HEK293 (cell line): ENCODE data around the gene SIGLEC6.
A peak's percentile ranks its signal among the peaks of the same experiment; 100 is the strongest.

Experiments used
- BCL11B ChIP-seq: fragments of 450-650 bp; formaldehyde crosslinking; IDR thresholded peaks from 2 replicates; pipeline ENCODE4 v1.5.1; 2016; ENCODE audit warnings: low read depth, missing biosample characterization, missing genetic modification characterization
- GLI2 ChIP-seq: fragments of 450-650 bp; formaldehyde crosslinking; IDR thresholded peaks from 2 replicates; pipeline ENCODE4; 2017; ENCODE audit warnings: missing biosample characterization, missing genetic modification characterization, low read depth, borderline replicate concordance
- PRDM1 ChIP-seq: fragments of 450-650 bp; formaldehyde crosslinking; IDR thresholded peaks from 2 replicates; pipeline ENCODE4; 2016; ENCODE audit warnings: missing biosample characterization, missing genetic modification characterization
- PRDM10 ChIP-seq: fragments of 450-650 bp; formaldehyde crosslinking; IDR thresholded peaks from 2 replicates; pipeline ENCODE4 v1.5.1; 2016; ENCODE audit warnings: missing biosample characterization, missing genetic modification characterization
- WT1 ChIP-seq: fragments of 450-650 bp; formaldehyde crosslinking; IDR thresholded peaks from 2 replicates; pipeline ENCODE4 v1.5.1; 2016; ENCODE audit warnings: missing biosample characterization, missing genetic modification characterization
- ZBTB17 ChIP-seq: fragments of 450-650 bp; formaldehyde crosslinking; IDR thresholded peaks from 2 replicates; pipeline ENCODE4 v1.5.1; 2016; ENCODE audit warnings: missing biosample characterization, missing genetic modification characterization
- ZNF23 ChIP-seq: fragments of 450-650 bp; formaldehyde crosslinking; IDR thresholded peaks from 2 replicates; pipeline ENCODE4 v1.5.1; 2016; ENCODE audit warnings: missing biosample characterization, missing genetic modification characterization, borderline replicate concordance
- ZNF366 ChIP-seq: fragments of 450-650 bp; formaldehyde crosslinking; conservative IDR thresholded peaks from 2 replicates; pipeline ENCODE4 v1.5.1; 2016; ENCODE audit warnings: missing biosample characterization, missing genetic modification characterization
- ZNF449 ChIP-seq: fragments of 450-650 bp; formaldehyde crosslinking; IDR thresholded peaks from 2 replicates; pipeline ENCODE4 v1.5.1; 2017; ENCODE audit warnings: missing biosample characterization, mild to moderate bottlenecking, missing genetic modification characterization, moderate library complexity
- ZNF654 ChIP-seq: fragments of 450-650 bp; formaldehyde crosslinking; IDR thresholded peaks from 2 replicates; pipeline ENCODE4 v1.5.1; 2016; ENCODE audit warnings: low read depth, missing biosample characterization, missing genetic modification characterization
- ZNF664 ChIP-seq: fragments of 450-650 bp; formaldehyde crosslinking; IDR thresholded peaks from 2 replicates; pipeline ENCODE4 v1.5.1; 2016; ENCODE audit warnings: missing biosample characterization, missing genetic modification characterization
- ZNF704 ChIP-seq: fragments of 450-650 bp; formaldehyde crosslinking; IDR thresholded peaks from 2 replicates; pipeline ENCODE4 v1.5.1; 2016; ENCODE audit warnings: missing biosample characterization, missing genetic modification characterization
- ZSCAN4 ChIP-seq: fragments of 450-650 bp; formaldehyde crosslinking; IDR thresholded peaks from 2 replicates; pipeline ENCODE4 v1.5.1; 2017; ENCODE audit warnings: missing biosample characterization, missing genetic modification characterization
- TF ChIP-seq, protein P1 (sequence below): IDR thresholded peaks from 2 replicates; pipeline ENCODE4 v1.6.1; 2011; ENCODE audit warnings: mild to moderate bottlenecking, low read depth, low read length, borderline replicate concordance
- TF ChIP-seq, protein P2 (sequence below): fragments of 450-650 bp; formaldehyde crosslinking; conservative IDR thresholded peaks from 2 replicates; pipeline ENCODE4 v1.5.1; 2016; ENCODE audit warnings: low read depth, missing biosample characterization, missing genetic modification characterization
- TF ChIP-seq, protein P3 (sequence below): fragments of 450-650 bp; formaldehyde crosslinking; IDR thresholded peaks from 2 replicates; pipeline ENCODE4 v1.5.1; 2016; ENCODE audit warnings: missing biosample characterization, missing genetic modification characterization
- TF ChIP-seq, protein P4 (sequence below): fragments of 450-650 bp; formaldehyde crosslinking; IDR thresholded peaks from 2 replicates; pipeline ENCODE4 v1.5.1; 2016; ENCODE audit warnings: missing biosample characterization, missing genetic modification characterization
- TF ChIP-seq, protein P5 (sequence below): fragments of 450-650 bp; formaldehyde crosslinking; IDR thresholded peaks from 2 replicates; pipeline ENCODE4 v1.5.1; 2016; ENCODE audit warnings: missing biosample characterization, missing genetic modification characterization

Gene SIGLEC6

GRCh38 chr19:51570962-51571575, 39.6 kb upstream of the SIGLEC6 start, which contains the start of gene ZNF175 (continued):
- TF ChIP-seq PRDM10 (tag by site-specific recombination) (peak; percentile 81), GLI2 (tag by site-specific recombination) (no peak), ZBTB17 (tag by site-specific recombination) (peak; percentile 86), PRDM1 (no peak), BCL11B (tag by site-specific recombination) (no peak), ZNF704 (no peak), ZNF654 (no peak), ZSCAN4 (no peak), WT1 (no peak), ZNF23 (tag by site-specific recombination) (no peak), ZNF449 (tag by site-specific recombination) (no peak; the same call in 1 of the 2 replicates), ZNF366 (tag by site-specific recombination) (no peak), ZNF664 (tag by site-specific recombination) (no peak)
- TF ChIP-seq, protein P1, sequence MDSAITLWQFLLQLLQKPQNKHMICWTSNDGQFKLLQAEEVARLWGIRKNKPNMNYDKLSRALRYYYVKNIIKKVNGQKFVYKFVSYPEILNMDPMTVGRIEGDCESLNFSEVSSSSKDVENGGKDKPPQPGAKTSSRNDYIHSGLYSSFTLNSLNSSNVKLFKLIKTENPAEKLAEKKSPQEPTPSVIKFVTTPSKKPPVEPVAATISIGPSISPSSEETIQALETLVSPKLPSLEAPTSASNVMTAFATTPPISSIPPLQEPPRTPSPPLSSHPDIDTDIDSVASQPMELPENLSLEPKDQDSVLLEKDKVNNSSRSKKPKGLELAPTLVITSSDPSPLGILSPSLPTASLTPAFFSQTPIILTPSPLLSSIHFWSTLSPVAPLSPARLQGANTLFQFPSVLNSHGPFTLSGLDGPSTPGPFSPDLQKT: no peak
- TF ChIP-seq, protein P2, sequence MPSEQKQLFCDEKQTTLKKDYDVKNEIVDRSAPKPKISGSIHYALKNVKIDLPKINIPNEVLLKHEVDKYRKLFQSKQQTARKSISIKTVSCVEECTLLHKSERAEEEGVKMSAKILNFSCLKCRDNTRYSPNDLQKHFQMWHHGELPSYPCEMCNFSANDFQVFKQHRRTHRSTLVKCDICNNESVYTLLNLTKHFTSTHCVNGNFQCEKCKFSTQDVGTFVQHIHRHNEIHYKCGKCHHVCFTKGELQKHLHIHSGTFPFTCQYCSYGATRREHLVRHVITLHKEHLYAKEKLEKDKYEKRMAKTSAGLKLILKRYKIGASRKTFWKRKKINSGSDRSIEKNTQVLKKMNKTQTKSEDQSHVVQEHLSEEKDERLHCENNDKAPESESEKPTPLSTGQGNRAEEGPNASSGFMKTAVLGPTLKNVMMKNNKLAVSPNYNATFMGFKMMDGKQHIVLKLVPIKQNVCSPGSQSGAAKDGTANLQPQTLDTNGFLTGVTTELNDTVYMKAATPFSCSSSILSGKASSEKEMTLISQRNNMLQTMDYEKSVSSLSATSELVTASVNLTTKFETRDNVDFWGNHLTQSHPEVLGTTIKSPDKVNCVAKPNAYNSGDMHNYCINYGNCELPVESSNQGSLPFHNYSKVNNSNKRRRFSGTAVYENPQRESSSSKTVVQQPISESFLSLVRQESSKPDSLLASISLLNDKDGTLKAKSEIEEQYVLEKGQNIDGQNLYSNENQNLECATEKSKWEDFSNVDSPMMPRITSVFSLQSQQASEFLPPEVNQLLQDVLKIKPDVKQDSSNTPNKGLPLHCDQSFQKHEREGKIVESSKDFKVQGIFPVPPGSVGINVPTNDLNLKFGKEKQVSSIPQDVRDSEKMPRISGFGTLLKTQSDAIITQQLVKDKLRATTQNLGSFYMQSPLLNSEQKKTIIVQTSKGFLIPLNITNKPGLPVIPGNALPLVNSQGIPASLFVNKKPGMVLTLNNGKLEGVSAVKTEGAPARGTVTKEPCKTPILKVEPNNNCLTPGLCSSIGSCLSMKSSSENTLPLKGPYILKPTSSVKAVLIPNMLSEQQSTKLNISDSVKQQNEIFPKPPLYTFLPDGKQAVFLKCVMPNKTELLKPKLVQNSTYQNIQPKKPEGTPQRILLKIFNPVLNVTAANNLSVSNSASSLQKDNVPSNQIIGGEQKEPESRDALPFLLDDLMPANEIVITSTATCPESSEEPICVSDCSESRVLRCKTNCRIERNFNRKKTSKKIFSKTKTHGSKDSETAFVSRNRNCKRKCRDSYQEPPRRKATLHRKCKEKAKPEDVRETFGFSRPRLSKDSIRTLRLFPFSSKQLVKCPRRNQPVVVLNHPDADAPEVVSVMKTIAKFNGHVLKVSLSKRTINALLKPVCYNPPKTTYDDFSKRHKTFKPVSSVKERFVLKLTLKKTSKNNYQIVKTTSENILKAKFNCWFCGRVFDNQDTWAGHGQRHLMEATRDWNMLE (tag by site-specific recombination): peak; percentile 97
- TF ChIP-seq, protein P3, sequence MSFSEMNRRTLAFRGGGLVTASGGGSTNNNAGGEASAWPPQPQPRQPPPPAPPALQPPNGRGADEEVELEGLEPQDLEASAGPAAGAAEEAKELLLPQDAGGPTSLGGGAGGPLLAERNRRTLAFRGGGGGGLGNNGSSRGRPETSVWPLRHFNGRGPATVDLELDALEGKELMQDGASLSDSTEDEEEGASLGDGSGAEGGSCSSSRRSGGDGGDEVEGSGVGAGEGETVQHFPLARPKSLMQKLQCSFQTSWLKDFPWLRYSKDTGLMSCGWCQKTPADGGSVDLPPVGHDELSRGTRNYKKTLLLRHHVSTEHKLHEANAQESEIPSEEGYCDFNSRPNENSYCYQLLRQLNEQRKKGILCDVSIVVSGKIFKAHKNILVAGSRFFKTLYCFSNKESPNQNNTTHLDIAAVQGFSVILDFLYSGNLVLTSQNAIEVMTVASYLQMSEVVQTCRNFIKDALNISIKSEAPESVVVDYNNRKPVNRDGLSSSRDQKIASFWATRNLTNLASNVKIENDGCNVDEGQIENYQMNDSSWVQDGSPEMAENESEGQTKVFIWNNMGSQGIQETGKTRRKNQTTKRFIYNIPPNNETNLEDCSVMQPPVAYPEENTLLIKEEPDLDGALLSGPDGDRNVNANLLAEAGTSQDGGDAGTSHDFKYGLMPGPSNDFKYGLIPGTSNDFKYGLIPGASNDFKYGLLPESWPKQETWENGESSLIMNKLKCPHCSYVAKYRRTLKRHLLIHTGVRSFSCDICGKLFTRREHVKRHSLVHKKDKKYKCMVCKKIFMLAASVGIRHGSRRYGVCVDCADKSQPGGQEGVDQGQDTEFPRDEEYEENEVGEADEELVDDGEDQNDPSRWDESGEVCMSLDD: 0 out of 2 replicates have a peak, but pooled peaks have one; percentile 22
- TF ChIP-seq, protein P4, sequence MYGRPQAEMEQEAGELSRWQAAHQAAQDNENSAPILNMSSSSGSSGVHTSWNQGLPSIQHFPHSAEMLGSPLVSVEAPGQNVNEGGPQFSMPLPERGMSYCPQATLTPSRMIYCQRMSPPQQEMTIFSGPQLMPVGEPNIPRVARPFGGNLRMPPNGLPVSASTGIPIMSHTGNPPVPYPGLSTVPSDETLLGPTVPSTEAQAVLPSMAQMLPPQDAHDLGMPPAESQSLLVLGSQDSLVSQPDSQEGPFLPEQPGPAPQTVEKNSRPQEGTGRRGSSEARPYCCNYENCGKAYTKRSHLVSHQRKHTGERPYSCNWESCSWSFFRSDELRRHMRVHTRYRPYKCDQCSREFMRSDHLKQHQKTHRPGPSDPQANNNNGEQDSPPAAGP: no peak
- TF ChIP-seq, protein P5, sequence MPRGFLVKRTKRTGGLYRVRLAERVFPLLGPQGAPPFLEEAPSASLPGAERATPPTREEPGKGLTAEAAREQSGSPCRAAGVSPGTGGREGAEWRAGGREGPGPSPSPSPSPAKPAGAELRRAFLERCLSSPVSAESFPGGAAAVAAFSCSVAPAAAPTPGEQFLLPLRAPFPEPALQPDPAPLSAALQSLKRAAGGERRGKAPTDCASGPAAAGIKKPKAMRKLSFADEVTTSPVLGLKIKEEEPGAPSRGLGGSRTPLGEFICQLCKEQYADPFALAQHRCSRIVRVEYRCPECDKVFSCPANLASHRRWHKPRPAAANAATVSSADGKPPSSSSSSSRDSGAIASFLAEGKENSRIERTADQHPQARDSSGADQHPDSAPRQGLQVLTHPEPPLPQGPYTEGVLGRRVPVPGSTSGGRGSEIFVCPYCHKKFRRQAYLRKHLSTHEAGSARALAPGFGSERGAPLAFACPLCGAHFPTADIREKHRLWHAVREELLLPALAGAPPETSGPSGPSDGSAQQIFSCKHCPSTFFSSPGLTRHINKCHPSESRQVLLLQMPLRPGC (tag by site-specific recombination): no peak
